OCI-LY7 (cell line): Measurements from ENCODE around the gene FOXF2. TPM values are rescaled to one million over a fixed set of nuclear protein-coding genes. Genes with fewer than 3 reads are reported as not detected.

Experiments used
- BruUV-seq: library from RNA; stranded (reverse); fragments of 400-500 nt; replicated peaks from 2 replicates; lab custom pipeline; 2021; lab: Mats Ljungman, UMichigan
- CTCF ChIA-PET: fragments of 300-600 bp; sonication (Branson Sonifier 250); formaldehyde crosslinking; loops from one replicate; lab custom pipeline; 2022; ENCODE audit warnings: antibody characterized with exemption; ENCODE audit not compliant: unreplicated experiment; lab: Charles Lee
- POLR2A ChIA-PET: fragments of 300-600 bp; sonication (Branson Sonifier 250); formaldehyde crosslinking; loops from one replicate; lab custom pipeline; 2022; ENCODE audit warnings: antibody characterized with exemption; lab: Charles Lee
- DNase-seq: peaks from one replicate; pipeline ENCODE4 v3.0.0-alpha.2; 2015; ENCODE audit warnings: low spot score
- H2AFZ ChIP-seq: fragments of 200-600 bp; sonication (generic), shearing (Covaris generic); 2 replicates; pipeline ENCODE4 v1.6.1; 2014; ENCODE audit warnings: mild to moderate bottlenecking, antibody characterized with exemption, low read length, moderate library complexity
- H3K27ac ChIP-seq: fragments of 200-600 bp; sonication (generic); 2 replicates; pipeline ENCODE4 v1.5.1; 2014; ENCODE audit warnings: mixed run types, low read depth, mild to moderate bottlenecking, moderate library complexity, low read length, inconsistent platforms; ENCODE audit not compliant: poor library complexity, severe bottlenecking
- H3K36me3 ChIP-seq: fragments of 200-600 bp; sonication (generic); 2 replicates; pipeline ENCODE4 v1.6.1; 2014; ENCODE audit warnings: mild to moderate bottlenecking, antibody characterized with exemption, low read length, moderate library complexity, mixed read lengths; ENCODE audit not compliant: insufficient read depth
- H3K4me1 ChIP-seq: fragments of 200-600 bp; sonication (generic); 2 replicates; pipeline ENCODE4 v1.5.1; 2014; ENCODE audit warnings: mild to moderate bottlenecking, low read length; ENCODE audit not compliant: insufficient read depth, poor library complexity, severe bottlenecking
- H3K4me2 ChIP-seq: fragments of 200-600 bp; sonication (generic); 2 replicates; pipeline ENCODE4 v1.6.1; 2014; ENCODE audit warnings: mild to moderate bottlenecking, low read length
- H3K4me3 ChIP-seq: fragments of 200-600 bp; sonication (generic); 2 replicates; pipeline ENCODE4 v1.5.1; 2014; ENCODE audit warnings: mild to moderate bottlenecking, low read depth, low read length; ENCODE audit not compliant: poor library complexity, severe bottlenecking
- H3K79me2 ChIP-seq: fragments of 200-600 bp; sonication (generic); 2 replicates; pipeline ENCODE4 v1.6.1; 2016; ENCODE audit warnings: low read depth, mild to moderate bottlenecking, low read length, moderate library complexity, mixed read lengths; ENCODE audit not compliant: insufficient read depth
- H3K9me2 ChIP-seq: fragments of 200-600 bp; sonication (generic); 2 replicates; pipeline ENCODE4 v1.6.1; 2016; ENCODE audit warnings: mild to moderate bottlenecking, low read length, mixed read lengths; ENCODE audit not compliant: insufficient read depth
- H3K9me3 ChIP-seq: fragments of 200-600 bp; sonication (generic); 2 replicates; pipeline ENCODE4 v1.6.1; 2014; ENCODE audit warnings: mild to moderate bottlenecking, mixed run types, low read length, mixed read lengths
- H4K20me1 ChIP-seq: fragments of 200-600 bp; sonication (generic); 2 replicates; pipeline ENCODE4 v1.6.1; 2014; ENCODE audit warnings: mild to moderate bottlenecking, antibody characterized with exemption, low read length, moderate library complexity, mixed read lengths; ENCODE audit not compliant: insufficient read depth
- EZH2phosphoT487 ChIP-seq: fragments of 200-600 bp; sonication (generic); IDR thresholded peaks from 2 replicates; pipeline ENCODE4 v1.6.1; 2018; ENCODE audit warnings: low read depth, borderline replicate concordance, mild to moderate bottlenecking, mixed run types, antibody characterized with exemption, low read length, moderate library complexity, mixed read lengths
- intact Hi-C: fragments of 100-400 bp; cut with micrococcal nuclease; formaldehyde crosslinking; loops from one replicate; pipeline ENCODE4 v1.10.0; 2022; ENCODE audit not compliant: unreplicated experiment
- total RNA-seq, 2 experiments: library from RNA; depleted of rRNA in 1 of 2; stranded (reverse); fragments of >200 nt in 1 of 2; shearing (Covaris generic) in 1 of 2; gene quantifications; 2 replicates each; pipeline ENCODE4 v1.2.3, GENCODE V29; 2014 to 2022
- TF ChIP-seq, protein P1 (sequence below): fragments of 200-600 bp; sonication (generic); conservative IDR thresholded peaks from 2 replicates; pipeline ENCODE4 v1.5.1; 2014; ENCODE audit warnings: mild to moderate bottlenecking, antibody characterized with exemption, low read length, moderate library complexity, mixed read lengths

FOXF2 gene
- total RNA-seq, 2 experiments from 2014 or later = not detected

DNA sequence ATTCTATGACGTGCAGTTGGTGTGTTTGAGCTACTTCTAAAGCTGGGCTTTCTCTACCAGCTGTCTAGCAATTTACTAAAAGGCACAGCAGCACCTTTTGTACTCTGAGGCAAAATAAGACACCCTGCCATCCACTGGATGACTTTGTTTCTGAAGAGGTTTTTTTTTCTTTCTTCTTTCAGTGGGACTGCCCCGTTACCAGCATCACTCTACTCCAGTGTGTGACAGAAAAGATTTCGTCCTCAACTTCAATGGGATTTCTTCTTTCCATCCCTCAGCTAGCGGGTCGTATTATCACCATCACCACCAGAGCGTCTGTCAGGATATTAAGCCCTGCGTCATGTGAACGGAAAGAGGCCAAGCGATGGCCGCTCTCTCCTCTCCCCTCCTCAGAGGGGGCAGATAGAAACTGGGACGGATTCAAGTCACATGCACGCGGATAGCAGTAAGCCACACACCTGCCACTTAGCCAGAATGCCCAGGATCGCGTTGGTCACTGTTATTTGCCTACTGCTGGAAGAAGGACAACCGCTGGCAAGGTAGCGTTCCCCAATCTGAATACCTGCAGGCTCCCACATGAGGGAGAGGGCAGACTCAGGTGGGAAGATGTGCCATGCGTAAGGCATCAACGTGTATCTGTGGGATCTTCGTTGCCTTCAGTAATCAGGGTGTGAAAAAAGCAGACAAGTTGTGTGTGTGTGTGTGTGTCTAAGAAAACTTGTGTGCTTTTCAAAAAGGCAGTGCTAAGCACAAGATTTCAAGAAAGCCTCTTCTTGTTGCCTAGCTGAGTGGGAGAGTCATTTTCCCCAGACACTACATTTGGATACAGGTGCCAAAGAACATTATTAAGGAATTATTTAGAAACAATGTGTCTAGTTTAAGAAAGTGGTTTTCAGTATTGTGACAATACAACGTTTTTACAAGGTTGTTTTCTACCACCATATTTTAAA, 5.4 kb downstream of the FOXF2 start:
- Histone ChIP-seq H3K4me1 (no peaks in the 10 kb centered on the region), H3K79me2 (no peaks in the 10 kb centered on the region), H4K20me1 (no peaks in the 10 kb centered on the region), H2AFZ (no peak overlapping the region), H3K4me2 (no peak overlapping the region), H3K4me3 (no peak overlapping the region), H3K27ac (no peak overlapping the region), H3K9me2 (no peaks in the 10 kb centered on the region), H3K9me3 (no peaks in the 10 kb centered on the region), H3K36me3 (no peaks in the 10 kb centered on the region)
- no peak for TF ChIP-seq EZH2phosphoT487
- TF ChIP-seq, protein P1, sequence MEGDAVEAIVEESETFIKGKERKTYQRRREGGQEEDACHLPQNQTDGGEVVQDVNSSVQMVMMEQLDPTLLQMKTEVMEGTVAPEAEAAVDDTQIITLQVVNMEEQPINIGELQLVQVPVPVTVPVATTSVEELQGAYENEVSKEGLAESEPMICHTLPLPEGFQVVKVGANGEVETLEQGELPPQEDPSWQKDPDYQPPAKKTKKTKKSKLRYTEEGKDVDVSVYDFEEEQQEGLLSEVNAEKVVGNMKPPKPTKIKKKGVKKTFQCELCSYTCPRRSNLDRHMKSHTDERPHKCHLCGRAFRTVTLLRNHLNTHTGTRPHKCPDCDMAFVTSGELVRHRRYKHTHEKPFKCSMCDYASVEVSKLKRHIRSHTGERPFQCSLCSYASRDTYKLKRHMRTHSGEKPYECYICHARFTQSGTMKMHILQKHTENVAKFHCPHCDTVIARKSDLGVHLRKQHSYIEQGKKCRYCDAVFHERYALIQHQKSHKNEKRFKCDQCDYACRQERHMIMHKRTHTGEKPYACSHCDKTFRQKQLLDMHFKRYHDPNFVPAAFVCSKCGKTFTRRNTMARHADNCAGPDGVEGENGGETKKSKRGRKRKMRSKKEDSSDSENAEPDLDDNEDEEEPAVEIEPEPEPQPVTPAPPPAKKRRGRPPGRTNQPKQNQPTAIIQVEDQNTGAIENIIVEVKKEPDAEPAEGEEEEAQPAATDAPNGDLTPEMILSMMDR = no peak
- DNase-seq = no peak
- POLR2A ChIA-PET = no interaction called here
- intact Hi-C loops = loop anchor here (5.0 kb wide), 2 partner anchors 597 to 802 kb away; no protein-coding TSS in a partner anchor
- BruUV-seq = no TSS peak
- CTCF ChIA-PET = no interaction called here

DNA sequence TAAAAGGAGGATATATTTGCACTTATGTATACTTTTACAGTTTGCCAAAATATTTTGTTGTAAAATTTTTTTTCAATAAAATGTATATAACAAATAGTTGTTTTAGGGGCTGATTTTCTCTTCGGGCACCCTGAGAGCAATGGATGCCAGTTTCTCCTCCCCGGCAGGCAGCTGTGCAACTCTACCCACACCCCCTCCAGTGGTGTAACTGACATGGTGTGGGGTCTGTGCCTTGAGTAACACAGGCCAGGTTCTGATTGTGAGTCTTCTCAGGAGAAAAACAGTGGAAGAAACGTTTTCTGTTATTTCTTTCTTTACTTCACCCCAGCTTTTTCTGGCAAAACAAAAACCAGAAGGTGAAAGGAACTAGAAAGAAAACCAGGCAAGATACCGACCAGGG, 6.1 kb downstream of the FOXF2 start:
- H2AFZ ChIP-seq = no peak overlapping the region
- ChIA-PET CTCF (no interaction called here), POLR2A (no interaction called here)
- intact Hi-C loops = loop anchor here (5.0 kb wide), 2 partner anchors 598 to 803 kb away; no protein-coding TSS in a partner anchor
- no peaks in the 10 kb centered on the region for H3K9me2 ChIP-seq
- H3K4me2 ChIP-seq = no peak overlapping the region
- no peaks in the 10 kb centered on the region for H4K20me1 ChIP-seq
- H3K27ac ChIP-seq = no peak overlapping the region
- DNase-seq = no peak
- H3K79me2 ChIP-seq = no peaks in the 10 kb centered on the region
- no peaks in the 10 kb centered on the region for H3K4me1 ChIP-seq
- no peaks in the 10 kb centered on the region for H3K36me3 ChIP-seq
- H3K9me3 ChIP-seq = no peaks in the 10 kb centered on the region
- no peak for TF ChIP-seq EZH2phosphoT487
- TF ChIP-seq, protein P1 = no peak
- H3K4me3 ChIP-seq = no peak overlapping the region
- no TSS peak for BruUV-seq
